Calu3 (cell line): ENCODE measurements around the gene PTPDC1. TPM values are rescaled to one million over a fixed set of nuclear protein-coding genes. Genes with fewer than 3 reads are reported as not detected.

Experiments
- BruUV-seq: library from RNA; stranded (reverse); fragments of 400-500 nt; replicated peaks from 2 replicates; lab custom pipeline; 2021; lab: Mats Ljungman, UMichigan
- CTCF ChIA-PET: fragments of 300-600 bp; sonication (Branson Sonifier 250); formaldehyde crosslinking; loops from one replicate; lab custom pipeline; 2022; ENCODE audit warnings: antibody characterized with exemption; lab: Charles Lee
- DNase-seq: peaks from one replicate; pipeline ENCODE4 v3.0.0; 2022
- H3K27ac Mint-ChIP-seq: one replicate; pipeline ENCODE4 v1.8.0; 2022; ENCODE audit warnings: mixed read lengths; ENCODE audit not compliant: unreplicated experiment
- H3K27me3 Mint-ChIP-seq: one replicate; pipeline ENCODE4 v1.8.0; 2022; ENCODE audit warnings: mixed read lengths; ENCODE audit not compliant: unreplicated experiment
- H3K36me3 Mint-ChIP-seq: one replicate; pipeline ENCODE4 v1.8.0; 2022; ENCODE audit warnings: mild to moderate bottlenecking, moderate library complexity, mixed read lengths; ENCODE audit not compliant: insufficient read depth, unreplicated experiment
- H3K4me1 Mint-ChIP-seq: one replicate; pipeline ENCODE4 v1.8.0; 2022; ENCODE audit warnings: mild to moderate bottlenecking, low read depth, mixed read lengths; ENCODE audit not compliant: unreplicated experiment
- H3K4me3 Mint-ChIP-seq: one replicate; pipeline ENCODE4 v1.8.0; 2022; ENCODE audit warnings: mild to moderate bottlenecking, low read depth, moderate library complexity, mixed read lengths; ENCODE audit not compliant: unreplicated experiment
- H3K9me3 Mint-ChIP-seq: one replicate; pipeline ENCODE4 v1.8.0; 2022; ENCODE audit warnings: low read depth, mixed read lengths; ENCODE audit not compliant: unreplicated experiment
- CTCF ChIP-seq: fragments of 200-600 bp; IDR thresholded peaks from one replicate; pipeline ENCODE4 v1.8.0; 2022; ENCODE audit warnings: antibody characterized with exemption; ENCODE audit not compliant: unreplicated experiment
- intact Hi-C: fragments of 100-400 bp; cut with micrococcal nuclease; formaldehyde crosslinking; loops from one replicate; pipeline ENCODE4 v1.10.0; 2022; ENCODE audit not compliant: unreplicated experiment
- total RNA-seq: library from RNA; stranded (reverse); gene quantifications from 2 replicates; pipeline ENCODE4 v1.2.3, GENCODE V29; 2022

The PTPDC1 gene
- total RNA-seq, 1 experiment from 2014 or later = 8.2 TPM

DNA sequence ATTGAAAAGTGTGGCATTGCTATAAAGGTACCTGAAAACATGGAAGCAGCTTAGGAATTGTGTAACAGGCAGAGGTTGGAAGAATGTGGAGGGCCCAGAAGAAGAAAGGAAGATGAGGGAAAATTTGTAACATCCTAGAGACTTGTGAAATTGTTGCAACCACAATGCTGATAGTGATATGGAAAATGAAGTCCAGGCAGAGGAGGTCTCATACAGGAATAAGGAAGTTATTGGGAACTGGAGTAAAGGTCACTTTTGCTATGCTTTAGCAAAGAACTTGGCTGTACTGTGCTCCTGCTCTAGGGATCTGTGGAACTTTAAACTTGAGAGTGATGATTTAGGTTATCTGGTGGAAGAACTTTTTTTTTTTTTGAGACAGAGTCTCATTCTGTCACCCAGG, 43.5 kb downstream of the PTPDC1 start:
- Mint-ChIP-seq H3K9me3 (peaks cover 8% of the 10 kb centered on the region), H3K36me3 (no peaks in the 10 kb centered on the region), H3K4me3 (no peak overlapping the region), H3K27ac (no peak overlapping the region), H3K4me1 (no peaks in the 10 kb centered on the region), H3K27me3 (no peaks in the 10 kb centered on the region)
- no peak for TF ChIP-seq CTCF
- BruUV-seq = no TSS peak
- no peak for DNase-seq
- CTCF ChIA-PET = no interaction called here
- intact Hi-C loops = no loop called here

- no peak overlapping the region for H3K27ac Mint-ChIP-seq
- BruUV-seq = no TSS peak
- no peaks in the 10 kb centered on the region for H3K4me1 Mint-ChIP-seq
- peaks cover 8% of the 10 kb centered on the region for H3K9me3 Mint-ChIP-seq
- no peak for TF ChIP-seq CTCF
- no peak overlapping the region for H3K4me3 Mint-ChIP-seq
- no peak for DNase-seq
- CTCF ChIA-PET = no interaction called here
- no peaks in the 10 kb centered on the region for H3K36me3 Mint-ChIP-seq
- intact Hi-C loops = no loop called here
- no peaks in the 10 kb centered on the region for H3K27me3 Mint-ChIP-seq
Observed at GRCh38 chr9:94128580-94128979, 44.3 kb downstream of the PTPDC1 start.

DNA sequence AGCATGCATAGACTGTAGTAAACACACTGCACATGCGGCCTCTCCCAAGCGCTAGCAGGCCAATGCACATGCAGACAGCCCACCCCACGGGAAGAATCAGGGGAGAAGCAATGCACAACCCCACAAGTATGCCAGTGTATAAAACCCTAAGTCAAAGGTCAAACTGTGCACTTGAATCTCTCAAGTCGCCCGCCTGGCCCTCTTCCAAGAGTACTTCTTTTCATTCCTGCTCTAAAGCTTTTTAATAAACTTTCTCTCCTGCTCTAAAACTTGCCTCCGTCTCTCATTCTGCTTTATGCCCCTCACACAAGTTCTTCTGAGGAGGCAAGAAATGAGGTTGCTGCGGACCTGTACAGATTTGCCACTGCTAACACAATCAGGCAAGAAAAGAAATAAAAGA, 50.4 kb downstream of the PTPDC1 start:
- H3K4me1 Mint-ChIP-seq = peaks cover 2% of the 10 kb centered on the region
- H3K9me3 Mint-ChIP-seq = no peaks in the 10 kb centered on the region
- no peak for TF ChIP-seq CTCF
- intact Hi-C loops = no loop called here
- H3K36me3 Mint-ChIP-seq = no peaks in the 10 kb centered on the region
- no peak overlapping the region for H3K27ac Mint-ChIP-seq
- no peaks in the 10 kb centered on the region for H3K27me3 Mint-ChIP-seq
- CTCF ChIA-PET = no interaction called here
- H3K4me3 Mint-ChIP-seq = no peak overlapping the region
- no peak for DNase-seq
- no TSS peak for BruUV-seq

GRCh38 chr9:94135222-94135621, 51.0 kb downstream of the PTPDC1 start:
- peaks cover 8% of the 10 kb centered on the region for H3K4me1 Mint-ChIP-seq
- DNase-seq = no peak

More at GRCh38 chr9:94135222-94135621, 51.0 kb downstream of the PTPDC1 start:
- Mint-ChIP-seq H3K27me3 (no peaks in the 10 kb centered on the region), H3K27ac (no peak overlapping the region), H3K4me3 (no peak overlapping the region), H3K9me3 (no peaks in the 10 kb centered on the region), H3K36me3 (no peaks in the 10 kb centered on the region)
- no TSS peak for BruUV-seq
- CTCF ChIA-PET = no interaction called here
- no peak for TF ChIP-seq CTCF
- intact Hi-C loops = no loop called here
